ENCODE data around the gene DGUOK.

Gene DGUOK

DNA sequence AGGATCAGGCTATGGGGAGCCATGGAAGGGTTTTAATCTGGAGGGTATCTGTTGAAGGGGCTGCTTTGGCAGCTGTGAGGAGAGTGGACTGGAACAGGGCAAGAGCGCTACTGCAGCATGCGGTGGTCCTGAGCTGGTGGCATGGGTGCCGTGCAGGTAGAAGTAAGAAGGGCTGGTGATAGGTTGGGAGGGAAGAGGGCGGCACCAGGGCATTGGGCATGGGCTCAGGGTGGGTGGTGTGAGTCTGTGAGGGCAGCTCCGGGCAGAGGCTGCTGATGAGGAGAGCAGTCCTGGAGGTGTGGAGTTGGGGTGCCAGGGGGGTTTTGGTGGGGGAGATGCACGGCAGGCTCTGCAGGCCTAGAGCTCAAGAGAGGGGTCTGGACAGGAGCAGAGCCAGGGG, 31.8 kb upstream of the DGUOK start:
- TF ChIP-seq, protein P1, sequence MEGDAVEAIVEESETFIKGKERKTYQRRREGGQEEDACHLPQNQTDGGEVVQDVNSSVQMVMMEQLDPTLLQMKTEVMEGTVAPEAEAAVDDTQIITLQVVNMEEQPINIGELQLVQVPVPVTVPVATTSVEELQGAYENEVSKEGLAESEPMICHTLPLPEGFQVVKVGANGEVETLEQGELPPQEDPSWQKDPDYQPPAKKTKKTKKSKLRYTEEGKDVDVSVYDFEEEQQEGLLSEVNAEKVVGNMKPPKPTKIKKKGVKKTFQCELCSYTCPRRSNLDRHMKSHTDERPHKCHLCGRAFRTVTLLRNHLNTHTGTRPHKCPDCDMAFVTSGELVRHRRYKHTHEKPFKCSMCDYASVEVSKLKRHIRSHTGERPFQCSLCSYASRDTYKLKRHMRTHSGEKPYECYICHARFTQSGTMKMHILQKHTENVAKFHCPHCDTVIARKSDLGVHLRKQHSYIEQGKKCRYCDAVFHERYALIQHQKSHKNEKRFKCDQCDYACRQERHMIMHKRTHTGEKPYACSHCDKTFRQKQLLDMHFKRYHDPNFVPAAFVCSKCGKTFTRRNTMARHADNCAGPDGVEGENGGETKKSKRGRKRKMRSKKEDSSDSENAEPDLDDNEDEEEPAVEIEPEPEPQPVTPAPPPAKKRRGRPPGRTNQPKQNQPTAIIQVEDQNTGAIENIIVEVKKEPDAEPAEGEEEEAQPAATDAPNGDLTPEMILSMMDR (IDR thresholded peaks at IDR 0.05; ENCODE audit: control insufficient read depth, insufficient read depth, low read depth, low read length, missing control alignments) = no peak
- no peak overlapping the region for H3K4me3 ChIP-seq (ENCODE audit: control insufficient read depth, low read depth, low read length)
- DNase-seq (ENCODE audit: low read depth) = no peak

DNA sequence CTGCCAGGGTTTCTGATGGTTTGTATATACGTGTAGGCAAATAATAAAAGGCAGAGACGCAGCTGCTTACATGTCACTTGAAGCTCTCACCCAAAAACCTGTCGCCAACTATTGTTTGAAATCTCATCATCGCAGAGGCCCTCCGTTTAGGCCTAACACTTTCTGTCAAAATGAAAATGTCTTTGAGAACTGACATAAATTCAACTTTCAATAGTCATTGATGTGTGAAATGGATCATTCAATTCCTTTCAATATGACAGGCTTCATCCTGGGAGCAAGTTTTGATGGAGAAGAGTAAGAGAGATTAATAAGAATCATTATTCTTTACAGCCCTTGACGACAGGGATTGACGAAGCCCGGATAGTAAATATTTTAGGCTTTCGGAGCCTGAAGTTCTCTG, 31.2 kb upstream of the DGUOK start:
- H3K4me3 ChIP-seq (ENCODE audit: control insufficient read depth, low read depth, low read length) = no peak overlapping the region
- no peak for DNase-seq (ENCODE audit: low read depth)
- TF ChIP-seq, protein P1 (IDR thresholded peaks at IDR 0.05; ENCODE audit: control insufficient read depth, insufficient read depth, low read depth, low read length, missing control alignments) = no peak

DNA sequence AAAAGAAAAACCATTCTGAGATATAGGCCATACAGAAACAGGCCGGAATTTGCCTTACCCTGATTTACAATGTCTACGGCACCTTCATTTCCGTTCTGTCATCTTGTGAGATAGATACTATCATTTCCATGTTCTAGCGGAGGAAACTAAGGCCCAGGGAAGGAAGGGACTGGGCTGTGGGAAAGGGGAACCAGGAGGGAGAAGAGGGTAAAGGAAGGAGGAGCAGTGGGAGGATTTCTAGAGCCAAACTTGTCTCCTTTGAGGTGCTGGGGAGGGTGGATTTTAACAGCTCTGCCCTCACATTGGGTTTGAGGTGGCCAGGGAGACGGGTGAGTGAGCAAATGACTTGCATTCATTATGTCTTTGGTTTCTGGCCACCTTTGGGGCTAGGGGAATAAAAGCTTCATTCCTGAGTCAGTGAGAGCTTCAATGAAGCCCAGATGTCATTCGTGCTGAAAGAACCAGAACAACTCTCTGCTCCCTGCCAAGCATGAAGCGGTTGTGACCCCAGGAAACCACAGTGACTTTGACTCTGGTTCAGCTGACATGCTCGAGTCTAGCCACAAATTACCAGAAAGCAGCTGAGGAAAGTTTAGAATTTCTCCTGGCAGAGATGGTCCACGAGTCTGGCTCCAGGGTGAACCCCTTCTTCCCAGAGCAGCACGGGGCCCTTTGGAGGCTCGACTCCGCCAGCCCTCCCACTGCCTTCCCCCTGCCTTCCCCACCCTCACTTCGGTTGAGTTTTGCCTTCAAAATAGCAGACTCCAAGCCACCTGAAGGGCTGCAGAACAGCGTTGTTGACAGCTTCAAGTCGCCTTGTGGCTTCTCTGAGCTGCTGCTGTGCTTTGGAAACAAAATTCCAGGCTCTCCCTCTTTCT, 30.1 kb upstream of the DGUOK start:
- peak; percentile 92 for DNase-seq (ENCODE audit: low read depth)
- TF ChIP-seq, protein P1 (IDR thresholded peaks at IDR 0.05; ENCODE audit: control insufficient read depth, insufficient read depth, low read depth, low read length, missing control alignments) = no peak
- H3K4me3 ChIP-seq (ENCODE audit: control insufficient read depth, low read depth, low read length) = no peak overlapping the region

DNA sequence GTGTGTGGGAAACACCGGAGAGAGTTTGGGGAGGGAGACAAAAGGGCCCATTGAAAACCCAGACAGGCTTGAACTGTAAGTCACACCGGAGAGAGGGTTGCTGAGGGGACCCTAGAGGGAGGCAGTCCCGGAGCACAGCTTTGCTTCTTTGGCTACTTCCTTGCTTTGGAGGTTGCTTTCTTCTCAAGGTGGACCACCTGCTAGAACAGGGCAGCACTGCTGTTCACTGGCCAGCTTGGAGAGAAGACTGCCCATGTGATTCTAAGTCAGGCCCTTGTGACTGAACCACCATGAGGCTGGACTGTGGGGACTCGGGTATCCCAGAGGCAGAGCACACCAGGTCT, 29.5 kb upstream of the DGUOK start:
- no peak overlapping the region for H3K4me3 ChIP-seq (ENCODE audit: control insufficient read depth, low read depth, low read length)
- TF ChIP-seq, protein P1 (IDR thresholded peaks at IDR 0.05; ENCODE audit: control insufficient read depth, insufficient read depth, low read depth, low read length, missing control alignments) = no peak

DNA sequence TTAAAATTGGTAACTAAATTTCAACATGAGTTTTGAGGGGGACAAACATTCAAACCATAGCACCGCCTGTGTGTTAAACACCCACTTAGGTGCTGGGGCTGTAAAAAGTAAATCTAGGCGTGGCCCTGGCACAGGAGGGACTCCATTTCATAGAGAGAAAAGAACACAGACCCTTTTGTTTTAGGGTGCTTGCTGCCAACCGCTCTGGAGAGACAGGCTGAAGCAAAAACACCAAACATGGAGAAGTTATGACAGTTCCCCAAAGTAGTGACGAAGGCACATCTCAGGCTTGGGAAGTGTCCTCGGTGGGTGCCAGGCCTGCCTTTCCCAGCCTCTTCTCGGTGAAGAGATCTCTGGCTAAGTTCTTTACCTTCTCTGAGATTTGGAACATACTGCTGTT, 28.7 kb upstream of the DGUOK start:
- TF ChIP-seq, protein P1 (IDR thresholded peaks at IDR 0.05; ENCODE audit: control insufficient read depth, insufficient read depth, low read depth, low read length, missing control alignments) = no peak
- no peak for DNase-seq (ENCODE audit: low read depth)
- H3K4me3 ChIP-seq (ENCODE audit: control insufficient read depth, low read depth, low read length) = no peak overlapping the region

More for the DNA sequence above, 29.5 kb upstream of the DGUOK start:
- no peak for DNase-seq (ENCODE audit: low read depth)

DNA sequence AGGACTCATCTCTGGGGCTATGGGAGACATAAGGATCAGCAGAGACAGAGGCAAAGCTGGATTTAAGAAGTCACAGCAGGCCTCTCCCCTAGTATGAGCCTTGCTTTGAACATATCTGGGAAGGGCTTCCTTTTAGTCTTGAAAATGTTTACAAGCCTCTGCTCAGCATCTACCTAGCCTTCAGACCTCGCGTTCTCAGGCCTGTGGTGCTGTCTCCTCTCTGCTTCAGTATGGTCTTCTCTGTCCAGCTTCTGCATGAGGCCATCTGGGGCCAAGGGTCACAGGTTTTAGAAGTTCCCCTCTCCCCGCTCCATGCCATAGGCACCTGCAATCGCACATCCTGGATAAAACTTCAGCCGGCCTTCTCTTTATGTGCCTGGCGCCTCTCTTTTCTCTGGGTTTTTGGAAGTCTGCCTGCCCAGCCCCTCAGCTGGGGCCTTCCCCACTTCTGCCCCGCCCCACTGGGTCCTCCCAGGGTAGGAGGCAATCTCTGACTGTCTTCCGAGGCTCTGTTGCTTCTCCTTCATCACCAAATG, 26.8 kb upstream of the DGUOK start:
- DNase-seq (ENCODE audit: low read depth) = no peak
- TF ChIP-seq, protein P1 (IDR thresholded peaks at IDR 0.05; ENCODE audit: control insufficient read depth, insufficient read depth, low read depth, low read length, missing control alignments) = no peak
- no peak overlapping the region for H3K4me3 ChIP-seq (ENCODE audit: control insufficient read depth, low read depth, low read length)

Data from AG09309 (cell line).